HG03439 (cell line): ENCODE results near the gene ANXA1.
"Not testable (repeated sequence)": the region's sequence is repeated elsewhere in the genome, so short reads cannot be mapped to it uniquely, and the experiment has no call there.

Source experiments
- ATAC-seq: cut with Tn5 transposase; IDR thresholded peaks from one replicate; pipeline ENCODE4 v1.9.1; 2021; ENCODE audit warnings: mild to moderate bottlenecking, moderate library complexity; ENCODE audit not compliant: unreplicated experiment

ANXA1 gene

GRCh38 chr9:73165911-73166310, 14.2 kb downstream of the ANXA1 start:
- no peak for ATAC-seq

GRCh38 chr9:73166468-73166867, 14.8 kb downstream of the ANXA1 start:
- ATAC-seq = no peak

- ATAC-seq = no peak
Measured at GRCh38 chr9:73167614-73168013, 15.9 kb downstream of the ANXA1 start.

- no peak for ATAC-seq
Measured at GRCh38 chr9:73168298-73168934, 16.8 kb downstream of the ANXA1 start.

- no peak for ATAC-seq
Measured at GRCh38 chr9:73170185-73170957, 18.7 kb downstream of the ANXA1 start.

GRCh38 chr9:73172901-73173215, 21.2 kb downstream of the ANXA1 start:
- no peak for ATAC-seq

- no peak for ATAC-seq
Measured at GRCh38 chr9:73173557-73174329, 22.1 kb downstream of the ANXA1 start.

GRCh38 chr9:73174330-73174980, 22.8 kb downstream of the ANXA1 start:
- no peak for ATAC-seq

- no peak for ATAC-seq
Measured at GRCh38 chr9:73176450-73176875, 24.8 kb downstream of the ANXA1 start.

GRCh38 chr9:73178044-73178443, 26.4 kb downstream of the ANXA1 start:
- ATAC-seq = no peak

GRCh38 chr9:73179589-73179988, 27.9 kb downstream of the ANXA1 start:
- no peak for ATAC-seq

GRCh38 chr9:73180403-73180802, 28.7 kb downstream of the ANXA1 start:
- ATAC-seq = no peak

- ATAC-seq = no peak
Measured at GRCh38 chr9:73182928-73183327, 31.3 kb downstream of the ANXA1 start.

GRCh38 chr9:73183428-73183827, 31.8 kb downstream of the ANXA1 start:
- no peak for ATAC-seq

- no peak for ATAC-seq
Measured at GRCh38 chr9:73183917-73184861, 32.5 kb downstream of the ANXA1 start.

GRCh38 chr9:73191109-73191508, 39.4 kb downstream of the ANXA1 start:
- ATAC-seq = not testable (repeated sequence)

GRCh38 chr9:73194284-73194683, 42.6 kb downstream of the ANXA1 start:
- ATAC-seq = no peak

GRCh38 chr9:73199448-73199847, 47.8 kb downstream of the ANXA1 start:
- ATAC-seq = no peak

GRCh38 chr9:73199886-73200285, 48.2 kb downstream of the ANXA1 start:
- ATAC-seq = no peak
